CD4-positive, alpha-beta memory T cell (primary cell): Measurements from ENCODE around the gene PAK1. TPM values are rescaled to one million over a fixed set of nuclear protein-coding genes. Genes with fewer than 3 reads are reported as not detected.
"Not testable (repeated sequence)": the region's sequence is repeated elsewhere in the genome, so short reads cannot be mapped to it uniquely, and the experiment has no call there.

Source experiments
- CTCF ChIA-PET: fragments of 350-600 bp; sonication (Branson Sonifier 250); formaldehyde crosslinking; loops from one replicate; lab custom pipeline; 2021; ENCODE audit warnings: inconsistent platforms; ENCODE audit not compliant: partially characterized antibody; lab: Charles Lee
- POLR2A ChIA-PET: fragments of 350-600 bp; sonication (Branson Sonifier 250); formaldehyde crosslinking; loops from one replicate; lab custom pipeline; 2021; ENCODE audit not compliant: partially characterized antibody; lab: Charles Lee
- DNase-seq, 5 donors: peaks; one replicate each; pipeline versions ENCODE4 v3.0.0 to v3.0.0-alpha.2; 2020 to 2022; ENCODE audit warnings: mixed read lengths in 1 of 5
- H3K27ac ChIP-seq: one replicate; pipeline ENCODE4 v1.7.0; 2013; ENCODE audit warnings: low read depth, low read length
- H3K27me3 ChIP-seq: 2 replicates; pipeline ENCODE4 v1.7.0; 2013; ENCODE audit warnings: mild to moderate bottlenecking, low read length, moderate library complexity; ENCODE audit not compliant: insufficient read depth
- H3K36me3 ChIP-seq: 2 replicates; pipeline ENCODE4 v1.7.0; 2013; ENCODE audit warnings: mild to moderate bottlenecking, low read length, moderate library complexity; ENCODE audit not compliant: insufficient read depth
- H3K4me1 ChIP-seq: 2 replicates; pipeline ENCODE4 v1.7.0; 2013; ENCODE audit warnings: mild to moderate bottlenecking, low read length, moderate library complexity; ENCODE audit not compliant: insufficient read depth
- H3K4me3 ChIP-seq, 2 donors: one replicate each; pipeline ENCODE4 v1.7.0; 2013; ENCODE audit warnings: low read length in 2 of 2, mild to moderate bottlenecking in 1 of 2
- H3K9me3 ChIP-seq, 2 donors: one replicate each; pipeline ENCODE4 v1.7.0; 2013; ENCODE audit warnings: low read length in 2 of 2, control low read depth in 1 of 2; ENCODE audit not compliant: control insufficient read depth in 1 of 2
- H3K27ac Mint-ChIP-seq, 7 donors: one replicate each; pipeline ENCODE4 v1.8.0; 2020 to 2021; ENCODE audit warnings: mixed read lengths in 7 of 7, mild to moderate bottlenecking in 6 of 7, inconsistent platforms in 3 of 7, moderate library complexity in 3 of 7
- H3K27me3 Mint-ChIP-seq, 2 donors: one replicate each; pipeline ENCODE4 v1.8.0; 2020 to 2021; ENCODE audit warnings: mixed read lengths in 2 of 2
- H3K36me3 Mint-ChIP-seq, 2 donors: one replicate each; pipeline ENCODE4 v1.8.0; 2020 to 2021; ENCODE audit warnings: mixed read lengths in 2 of 2, inconsistent platforms in 1 of 2, mild to moderate bottlenecking in 1 of 2
- H3K4me1 Mint-ChIP-seq, 4 donors: one replicate each; pipeline ENCODE4 v1.8.0; 2020 to 2021; ENCODE audit warnings: mixed read lengths in 4 of 4, mild to moderate bottlenecking in 1 of 4
- H3K4me3 Mint-ChIP-seq, 8 donors: one replicate each; pipeline ENCODE4 v1.8.0; 2020 to 2021; ENCODE audit warnings: mixed read lengths in 8 of 8, mild to moderate bottlenecking in 7 of 8, moderate library complexity in 6 of 8, inconsistent platforms in 3 of 8
- H3K9me3 Mint-ChIP-seq, 8 donors: one replicate each; pipeline ENCODE4 v1.8.0; 2020 to 2021; ENCODE audit warnings: mixed read lengths in 8 of 8, mild to moderate bottlenecking in 5 of 8, inconsistent platforms in 3 of 8, moderate library complexity in 1 of 8
- intact Hi-C: fragments of 100-400 bp; cut with micrococcal nuclease; formaldehyde crosslinking; loops from one replicate; pipeline ENCODE4 v1.15.1; 2023
- polyA plus RNA-seq, 2 donors: library from polyadenylated mRNA; unstranded; fragments of 300-500 nt; fragmentation: Illumina TruSeq; gene quantifications; one replicate each; pipeline ENCODE4 v1.2.3, GENCODE V29; 2021
- total RNA-seq, 2 experiments: library from RNA; stranded (reverse); gene quantifications; one replicate each; pipeline ENCODE4 v1.2.3, GENCODE V29; 2021

The PAK1 gene
- total and polyA plus RNA-seq, 4 experiments from 2014 or later = 9.3 to 10.4 (median 9.7) TPM

GRCh38 chr11:77385255-77385771 lies 88.6 kb downstream of the PAK1 start:
- H3K27me3 ChIP-seq, H3K4me3 ChIP-seq, H3K4me1 Mint-ChIP-seq, DNase-seq, POLR2A ChIA-PET, H3K27me3 Mint-ChIP-seq, CTCF ChIA-PET, H3K27ac ChIP-seq, H3K4me3 Mint-ChIP-seq, H3K36me3 ChIP-seq, H3K27ac Mint-ChIP-seq, intact Hi-C loops, H3K9me3 ChIP-seq, H3K9me3 Mint-ChIP-seq, H3K4me1 ChIP-seq: not testable (repeated sequence)
- H3K36me3 Mint-ChIP-seq = peaks cover 3 to 24% of the 10 kb centered on the region in 2 donors

- no peaks in the 10 kb centered on the region for H3K27me3 Mint-ChIP-seq
- CTCF ChIA-PET = no interaction called here
- POLR2A ChIA-PET = no interaction called here
- intact Hi-C loops = no loop called here
- H3K4me1 ChIP-seq = no peaks in the 10 kb centered on the region
- H3K27ac Mint-ChIP-seq = no peak overlapping the region
- H3K27ac ChIP-seq = no peak overlapping the region
- peaks cover 0 to 2% (median 0%) of the 10 kb centered on the region in 4 donors for H3K4me1 Mint-ChIP-seq
- H3K4me3 ChIP-seq = no peak overlapping the region
- no peak overlapping the region for H3K4me3 Mint-ChIP-seq
- peaks cover 3 to 26% of the 10 kb centered on the region in 2 donors for H3K36me3 Mint-ChIP-seq
- no peaks in the 10 kb centered on the region for H3K36me3 ChIP-seq
- no peaks in the 10 kb centered on the region for H3K9me3 ChIP-seq
- no peaks in the 10 kb centered on the region for H3K9me3 Mint-ChIP-seq
- no peak for DNase-seq
- no peaks in the 10 kb centered on the region for H3K27me3 ChIP-seq
Measured at GRCh38 chr11:77384571-77384970, 89.3 kb downstream of the PAK1 start.

- H3K27me3 Mint-ChIP-seq, H3K27ac ChIP-seq, CTCF ChIA-PET, H3K36me3 ChIP-seq, POLR2A ChIA-PET, DNase-seq, H3K27ac Mint-ChIP-seq, H3K4me1 ChIP-seq, H3K9me3 Mint-ChIP-seq, H3K4me3 ChIP-seq, H3K4me1 Mint-ChIP-seq, H3K9me3 ChIP-seq, H3K27me3 ChIP-seq, intact Hi-C loops, H3K4me3 Mint-ChIP-seq: not testable (repeated sequence)
- H3K36me3 Mint-ChIP-seq = peaks cover 10 to 26% of the 10 kb centered on the region in 2 donors
Measured at GRCh38 chr11:77383349-77383748, 90.5 kb downstream of the PAK1 start.

GRCh38 chr11:77381729-77382665 lies 91.9 kb downstream of the PAK1 start:
- Mint-ChIP-seq H3K27me3 (no peaks in the 10 kb centered on the region), H3K27ac (no peak overlapping the region), H3K36me3 (peaks cover 18 to 32% of the 10 kb centered on the region in 2 donors), H3K4me3 (no peak overlapping the region), H3K9me3 (no peaks in the 10 kb centered on the region), H3K4me1 (peaks cover 0 to 2% (median 0%) of the 10 kb centered on the region in 4 donors)
- Histone ChIP-seq H3K4me1 (no peaks in the 10 kb centered on the region), H3K27me3 (no peaks in the 10 kb centered on the region), H3K36me3 (no peaks in the 10 kb centered on the region), H3K4me3 (no peak overlapping the region), H3K9me3 (no peaks in the 10 kb centered on the region), H3K27ac (no peak overlapping the region)
- ChIA-PET POLR2A (no interaction called here), CTCF (no interaction called here)
- intact Hi-C loops = no loop called here
- DNase-seq = no peak

GRCh38 chr11:77379934-77380333 lies 94.0 kb downstream of the PAK1 start:
- Mint-ChIP-seq H3K36me3 (peaks cover 26 to 32% of the 10 kb centered on the region in 2 donors), H3K27me3 (no peaks in the 10 kb centered on the region), H3K27ac (no peak overlapping the region), H3K4me3 (no peak overlapping the region), H3K4me1 (no peaks in the 10 kb centered on the region), H3K9me3 (no peaks in the 10 kb centered on the region)
- DNase-seq = no peak
- no peaks in the 10 kb centered on the region for H3K4me1 ChIP-seq
- no peaks in the 10 kb centered on the region for H3K27me3 ChIP-seq
- H3K27ac ChIP-seq = no peak overlapping the region
- no peaks in the 10 kb centered on the region for H3K9me3 ChIP-seq
- CTCF ChIA-PET = no interaction called here
- H3K36me3 ChIP-seq = no peaks in the 10 kb centered on the region
- intact Hi-C loops = no loop called here
- H3K4me3 ChIP-seq = no peak overlapping the region
- POLR2A ChIA-PET = no interaction called here

GRCh38 chr11:77379253-77379652 lies 94.6 kb downstream of the PAK1 start:
- Histone ChIP-seq H3K27me3 (no peaks in the 10 kb centered on the region), H3K27ac (no peak overlapping the region), H3K9me3 (no peaks in the 10 kb centered on the region), H3K4me1 (no peaks in the 10 kb centered on the region), H3K4me3 (no peak overlapping the region), H3K36me3 (no peaks in the 10 kb centered on the region)
- Mint-ChIP-seq H3K4me1 (no peaks in the 10 kb centered on the region), H3K27me3 (no peaks in the 10 kb centered on the region), H3K27ac (no peak overlapping the region), H3K9me3 (no peaks in the 10 kb centered on the region), H3K36me3 (peaks cover 29 to 33% of the 10 kb centered on the region in 2 donors), H3K4me3 (no peak overlapping the region)
- ChIA-PET POLR2A (no interaction called here), CTCF (no interaction called here)
- intact Hi-C loops = no loop called here
- no peak for DNase-seq

GRCh38 chr11:77377734-77378133 lies 96.2 kb downstream of the PAK1 start:
- Mint-ChIP-seq H3K27ac (no peak overlapping the region), H3K36me3 (peaks cover 28 to 36% of the 10 kb centered on the region in 2 donors)

More at GRCh38 chr11:77377734-77378133, 96.2 kb downstream of the PAK1 start:
- no peak overlapping the region for H3K4me3 ChIP-seq
- DNase-seq = no peak
- H3K27ac ChIP-seq = no peak overlapping the region
- ChIA-PET POLR2A (no interaction called here), CTCF (no interaction called here)
- H3K4me3 Mint-ChIP-seq = no peak overlapping the region
- intact Hi-C loops = no loop called here
- H3K4me1 ChIP-seq = no peaks in the 10 kb centered on the region
- H3K9me3 Mint-ChIP-seq = no peaks in the 10 kb centered on the region
- no peaks in the 10 kb centered on the region for H3K4me1 Mint-ChIP-seq
- no peaks in the 10 kb centered on the region for H3K36me3 ChIP-seq
- no peaks in the 10 kb centered on the region for H3K27me3 ChIP-seq
- H3K27me3 Mint-ChIP-seq = no peaks in the 10 kb centered on the region
- no peaks in the 10 kb centered on the region for H3K9me3 ChIP-seq
